MG63 (cell line): ENCODE results near the gene CAB39L. TPM values are rescaled to one million over a fixed set of nuclear protein-coding genes. Genes with fewer than 3 reads are reported as not detected.

Experiments
- DNase-seq: peaks from one replicate; pipeline ENCODE4 v3.0.0-alpha.2; 2020
- H3K27me3 ChIP-seq: fragments of 250-450 bp; sonication (Bioruptor Pico); 2 replicates; pipeline ENCODE4 v1.5.1; 2020; ENCODE audit warnings: mild to moderate bottlenecking, moderate library complexity
- H3K36me3 ChIP-seq: fragments of 250-450 bp; sonication (Bioruptor Pico); 2 replicates; pipeline ENCODE4 v1.5.1; 2020; ENCODE audit warnings: mild to moderate bottlenecking, moderate library complexity
- H3K4me3 ChIP-seq: fragments of 250-450 bp; sonication (Bioruptor Pico); 2 replicates; pipeline ENCODE4 v1.5.1; 2020; ENCODE audit warnings: mild to moderate bottlenecking, moderate library complexity
- H3K9me3 ChIP-seq: fragments of 250-450 bp; sonication (Bioruptor Pico); 2 replicates; pipeline ENCODE4 v1.5.1; 2020; ENCODE audit warnings: mild to moderate bottlenecking, moderate library complexity
- total RNA-seq: library from RNA; depleted of rRNA; stranded (reverse); fragments of >200 nt; shearing (Covaris generic); gene quantifications from 2 replicates; pipeline ENCODE4 v1.2.3, GENCODE V29; 2014; ENCODE audit warnings: low replicate concordance

CAB39L gene
- total RNA-seq, 1 experiment from 2014 or later: 5.4 TPM

- Histone ChIP-seq H3K4me3 (no peak overlapping the region), H3K27me3 (no peaks in the 10 kb centered on the region), H3K9me3 (no peaks in the 10 kb centered on the region), H3K36me3 (no peaks in the 10 kb centered on the region)
- DNase-seq: no peak
These were observed 26.7 kb downstream of the CAB39L start for GRCh38 chr13:49417161-49417560.

- no peak overlapping the region for H3K4me3 ChIP-seq
- no peak for DNase-seq
- H3K9me3 ChIP-seq: no peaks in the 10 kb centered on the region
- no peaks in the 10 kb centered on the region for H3K27me3 ChIP-seq
- H3K36me3 ChIP-seq: no peaks in the 10 kb centered on the region
These were observed 31.1 kb downstream of the CAB39L start for GRCh38 chr13:49412749-49413148.

- DNase-seq: no peak
- no peaks in the 10 kb centered on the region for H3K36me3 ChIP-seq
- H3K9me3 ChIP-seq: no peaks in the 10 kb centered on the region
- H3K27me3 ChIP-seq: no peaks in the 10 kb centered on the region
- no peak overlapping the region for H3K4me3 ChIP-seq
These were observed 32.5 kb downstream of the CAB39L start for GRCh38 chr13:49411353-49411752.

- Histone ChIP-seq H3K36me3 (no peaks in the 10 kb centered on the region), H3K4me3 (no peak overlapping the region), H3K27me3 (no peaks in the 10 kb centered on the region), H3K9me3 (no peaks in the 10 kb centered on the region)
- no peak for DNase-seq
These were observed 33.4 kb downstream of the CAB39L start for GRCh38 chr13:49410477-49410876.

- no peak overlapping the region for H3K4me3 ChIP-seq
- no peaks in the 10 kb centered on the region for H3K36me3 ChIP-seq
- H3K9me3 ChIP-seq: no peaks in the 10 kb centered on the region
- no peaks in the 10 kb centered on the region for H3K27me3 ChIP-seq
- no peak for DNase-seq
These were observed 33.9 kb downstream of the CAB39L start for GRCh38 chr13:49410006-49410405.

GRCh38 chr13:49409008-49409407, 34.9 kb downstream of the CAB39L start:
- Histone ChIP-seq H3K36me3 (no peaks in the 10 kb centered on the region), H3K9me3 (peaks cover 5% of the 10 kb centered on the region; the same call in 1 of the 2 replicates), H3K27me3 (no peaks in the 10 kb centered on the region), H3K4me3 (no peak overlapping the region)
- DNase-seq: peak; percentile 26

GRCh38 chr13:49407936-49408335, 35.9 kb downstream of the CAB39L start:
- H3K27me3 ChIP-seq: no peaks in the 10 kb centered on the region
- peaks cover 5% of the 10 kb centered on the region; the same call in 1 of the 2 replicates for H3K9me3 ChIP-seq
- DNase-seq: no peak
- H3K4me3 ChIP-seq: no peak overlapping the region
- no peaks in the 10 kb centered on the region for H3K36me3 ChIP-seq

GRCh38 chr13:49407068-49407467, 36.8 kb downstream of the CAB39L start:
- H3K36me3 ChIP-seq: no peaks in the 10 kb centered on the region
- DNase-seq: no peak

GRCh38 chr13:49404703-49405020, 39.2 kb downstream of the CAB39L start:
- H3K4me3 ChIP-seq: no peak overlapping the region
- no peaks in the 10 kb centered on the region for H3K27me3 ChIP-seq
- H3K36me3 ChIP-seq: no peaks in the 10 kb centered on the region
- DNase-seq: no peak
- peaks cover 5% of the 10 kb centered on the region; the same call in 1 of the 2 replicates for H3K9me3 ChIP-seq

More at GRCh38 chr13:49407068-49407467, 36.8 kb downstream of the CAB39L start:
- Histone ChIP-seq H3K27me3 (no peaks in the 10 kb centered on the region), H3K9me3 (peaks cover 5% of the 10 kb centered on the region; the same call in 1 of the 2 replicates), H3K4me3 (no peak overlapping the region)

GRCh38 chr13:49403996-49404702, 39.7 kb downstream of the CAB39L start:
- peaks cover 5% of the 10 kb centered on the region; the same call in 1 of the 2 replicates for H3K9me3 ChIP-seq
- H3K27me3 ChIP-seq: no peaks in the 10 kb centered on the region
- no peak for DNase-seq
- H3K36me3 ChIP-seq: no peaks in the 10 kb centered on the region
- H3K4me3 ChIP-seq: no peak overlapping the region

- no peak overlapping the region for H3K4me3 ChIP-seq
- no peak for DNase-seq
- peaks cover 5% of the 10 kb centered on the region; the same call in 1 of the 2 replicates for H3K9me3 ChIP-seq
- no peaks in the 10 kb centered on the region for H3K36me3 ChIP-seq
- H3K27me3 ChIP-seq: no peaks in the 10 kb centered on the region
These were observed 42.9 kb downstream of the CAB39L start for GRCh38 chr13:49400755-49401659.

GRCh38 chr13:49399801-49400472, 43.9 kb downstream of the CAB39L start:
- H3K9me3 ChIP-seq: peaks cover 5% of the 10 kb centered on the region; the same call in 1 of the 2 replicates
- H3K27me3 ChIP-seq: no peaks in the 10 kb centered on the region
- H3K4me3 ChIP-seq: no peak overlapping the region
- DNase-seq: no peak
- no peaks in the 10 kb centered on the region for H3K36me3 ChIP-seq

- H3K4me3 ChIP-seq: no peak overlapping the region
- DNase-seq: no peak
- 0 out of 2 replicates have a peak, but pooled peaks cover 3% of the 10 kb centered on the region for H3K9me3 ChIP-seq
These were observed 47.9 kb downstream of the CAB39L start for GRCh38 chr13:49395878-49396380.

GRCh38 chr13:49395451-49395865, 48.4 kb downstream of the CAB39L start:
- H3K4me3 ChIP-seq: no peak overlapping the region
- peak; percentile 70 for DNase-seq
- H3K27me3 ChIP-seq: no peaks in the 10 kb centered on the region
- 0 out of 2 replicates have a peak, but pooled peaks cover 3% of the 10 kb centered on the region for H3K9me3 ChIP-seq
- no peaks in the 10 kb centered on the region for H3K36me3 ChIP-seq

More at GRCh38 chr13:49395878-49396380, 47.9 kb downstream of the CAB39L start:
- Histone ChIP-seq H3K36me3 (no peaks in the 10 kb centered on the region), H3K27me3 (no peaks in the 10 kb centered on the region)

GRCh38 chr13:49388091-49388635, 55.7 kb downstream of the CAB39L start:
- no peaks in the 10 kb centered on the region; the same call in 1 of the 2 replicates for H3K36me3 ChIP-seq
- H3K27me3 ChIP-seq: no peaks in the 10 kb centered on the region
- DNase-seq: no peak
- peaks cover 3% of the 10 kb centered on the region; the same call in 1 of the 2 replicates for H3K9me3 ChIP-seq
- H3K4me3 ChIP-seq: no peak overlapping the region

GRCh38 chr13:49386664-49387063, 57.2 kb downstream of the CAB39L start:
- H3K36me3 ChIP-seq: no peaks in the 10 kb centered on the region; the same call in 1 of the 2 replicates
- H3K27me3 ChIP-seq: no peaks in the 10 kb centered on the region
- H3K9me3 ChIP-seq: no peaks in the 10 kb centered on the region; the same call in 1 of the 2 replicates
- DNase-seq: no peak
- H3K4me3 ChIP-seq: no peak overlapping the region
